ENCODE data around the gene TEP1. TPM values are rescaled to one million over a fixed set of nuclear protein-coding genes. Genes with fewer than 3 reads are reported as not detected.
"Not testable (repeated sequence)": the region's sequence is repeated elsewhere in the genome, so short reads cannot be mapped to it uniquely, and the experiment has no call there.

Gene TEP1
- total and polyA plus RNA-seq, 12 donors: 8.7 to 59.8 (median 30.8) TPM

DNA sequence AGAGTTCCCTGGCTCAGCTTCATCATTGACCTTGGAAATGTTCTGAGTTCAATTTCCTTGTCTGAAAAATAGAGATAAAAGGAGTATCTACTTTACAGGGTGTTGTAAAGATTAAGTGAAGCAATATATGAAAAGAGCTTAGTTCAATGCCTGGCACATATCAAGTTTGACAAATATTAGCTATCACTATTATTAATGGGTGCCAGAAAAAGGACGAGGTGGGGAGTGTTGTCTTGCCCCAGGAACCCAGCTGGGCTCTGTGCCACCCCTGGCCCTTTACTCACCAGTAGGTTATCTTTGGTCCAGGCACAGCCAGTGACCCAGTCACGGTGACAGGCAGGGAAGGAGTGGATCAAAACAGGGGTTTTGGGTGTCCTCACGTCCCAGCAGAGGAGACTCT is 37.8 kb downstream of the TEP1 start:
- WGBS, 4 donors: 43 to 60% (median 50%) methylated on average over 3 of the region's 3 CpGs
- peaks cover 0 to 96% of the 10 kb centered on the region in 2 donors for H3K36me3 ChIP-seq (replicated peaks in 1 of 2)
- H3K4me3 ChIP-seq: no peak overlapping the region
- no peak overlapping the region for H3K27ac ChIP-seq
- no peaks in the 10 kb centered on the region for H3K27me3 ChIP-seq
- peak in 3 of 7 donors; percentile 10 to 22 (median 19) for DNase-seq
- no peaks in the 10 kb centered on the region for H3K9me3 ChIP-seq (replicated peaks in 1 of 3)
- no peaks in the 10 kb centered on the region for H3K4me1 ChIP-seq (replicated peaks in 1 of 2)
- intact Hi-C loops (cut with DNase I): no loop called here
- TF ChIP-seq POLR2A (IDR thresholded peaks at IDR 0.05): no peak
- TF ChIP-seq, protein P1, sequence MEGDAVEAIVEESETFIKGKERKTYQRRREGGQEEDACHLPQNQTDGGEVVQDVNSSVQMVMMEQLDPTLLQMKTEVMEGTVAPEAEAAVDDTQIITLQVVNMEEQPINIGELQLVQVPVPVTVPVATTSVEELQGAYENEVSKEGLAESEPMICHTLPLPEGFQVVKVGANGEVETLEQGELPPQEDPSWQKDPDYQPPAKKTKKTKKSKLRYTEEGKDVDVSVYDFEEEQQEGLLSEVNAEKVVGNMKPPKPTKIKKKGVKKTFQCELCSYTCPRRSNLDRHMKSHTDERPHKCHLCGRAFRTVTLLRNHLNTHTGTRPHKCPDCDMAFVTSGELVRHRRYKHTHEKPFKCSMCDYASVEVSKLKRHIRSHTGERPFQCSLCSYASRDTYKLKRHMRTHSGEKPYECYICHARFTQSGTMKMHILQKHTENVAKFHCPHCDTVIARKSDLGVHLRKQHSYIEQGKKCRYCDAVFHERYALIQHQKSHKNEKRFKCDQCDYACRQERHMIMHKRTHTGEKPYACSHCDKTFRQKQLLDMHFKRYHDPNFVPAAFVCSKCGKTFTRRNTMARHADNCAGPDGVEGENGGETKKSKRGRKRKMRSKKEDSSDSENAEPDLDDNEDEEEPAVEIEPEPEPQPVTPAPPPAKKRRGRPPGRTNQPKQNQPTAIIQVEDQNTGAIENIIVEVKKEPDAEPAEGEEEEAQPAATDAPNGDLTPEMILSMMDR (IDR thresholded peaks at IDR 0.05): no peak

DNA sequence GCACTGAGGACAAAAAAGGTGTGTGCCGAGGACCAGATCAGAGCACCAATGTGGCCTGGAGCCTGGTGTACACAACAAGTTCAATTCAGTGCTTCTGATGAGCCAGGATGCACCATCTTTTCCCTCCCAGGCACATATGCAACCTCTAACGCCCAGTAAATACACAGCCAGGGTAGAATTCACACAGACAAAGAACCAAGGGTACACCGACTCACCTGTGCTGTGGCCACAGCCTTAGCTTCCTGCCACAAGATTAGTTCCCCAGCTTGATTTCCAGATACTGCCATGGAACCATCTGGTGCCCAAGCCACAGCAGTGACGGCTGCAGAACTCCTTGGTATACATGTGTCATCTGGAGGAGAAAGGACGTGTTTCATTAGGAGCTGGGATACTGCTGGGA is 40.5 kb downstream of the TEP1 start:
- no peak overlapping the region for H3K27ac ChIP-seq
- H3K4me3 ChIP-seq: no peak overlapping the region
- TF ChIP-seq, protein P1 (IDR thresholded peaks at IDR 0.05): no peak
- TF ChIP-seq POLR2A (IDR thresholded peaks at IDR 0.05): no peak
- H3K36me3 ChIP-seq (replicated peaks in 1 of 2): peaks cover 0 to 96% of the 10 kb centered on the region in 2 donors
- H3K9me3 ChIP-seq (replicated peaks in 1 of 3): no peaks in the 10 kb centered on the region
- WGBS, 4 donors: 71 to 92% (median 87%) methylated on average over 4 to 5 of the region's 5 CpGs
- no peaks in the 10 kb centered on the region for H3K27me3 ChIP-seq
- no peaks in the 10 kb centered on the region for H3K4me1 ChIP-seq (replicated peaks in 1 of 2)
- intact Hi-C loops (cut with DNase I): no loop called here
- DNase-seq: no peak

DNA sequence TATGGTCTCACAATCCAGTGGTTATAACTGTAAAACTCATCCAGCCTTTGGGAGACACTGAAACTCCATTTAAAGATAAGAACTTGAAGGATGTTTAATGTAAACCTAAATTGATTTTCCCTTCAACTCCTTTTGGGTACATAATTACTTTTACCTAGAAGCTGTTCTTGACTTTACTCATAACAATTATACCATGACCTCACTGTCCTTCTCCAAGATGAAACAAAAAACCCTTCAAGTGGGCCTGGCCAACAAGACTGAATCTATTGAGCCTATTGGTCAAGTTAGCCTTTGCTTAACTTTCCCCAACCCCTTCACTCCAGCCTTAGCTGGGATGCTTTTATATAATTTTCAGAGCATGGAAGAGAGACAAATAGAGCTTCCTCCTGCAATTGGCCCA is 47.4 kb downstream of the TEP1 start:
- Histone ChIP-seq H3K27ac (no peak overlapping the region), H3K4me1 (replicated peaks in 1 of 2) (no peaks in the 10 kb centered on the region), H3K36me3 (replicated peaks in 1 of 2) (peaks cover 0 to 60% of the 10 kb centered on the region in 2 donors), H3K9me3 (replicated peaks in 1 of 3) (no peaks in the 10 kb centered on the region), H3K27me3 (no peaks in the 10 kb centered on the region), H3K4me3 (no peak overlapping the region)
- intact Hi-C loops (cut with DNase I): no loop called here
- DNase-seq: no peak
- TF ChIP-seq, protein P1 (IDR thresholded peaks at IDR 0.05): no peak
- no peak for TF ChIP-seq POLR2A (IDR thresholded peaks at IDR 0.05)

DNA sequence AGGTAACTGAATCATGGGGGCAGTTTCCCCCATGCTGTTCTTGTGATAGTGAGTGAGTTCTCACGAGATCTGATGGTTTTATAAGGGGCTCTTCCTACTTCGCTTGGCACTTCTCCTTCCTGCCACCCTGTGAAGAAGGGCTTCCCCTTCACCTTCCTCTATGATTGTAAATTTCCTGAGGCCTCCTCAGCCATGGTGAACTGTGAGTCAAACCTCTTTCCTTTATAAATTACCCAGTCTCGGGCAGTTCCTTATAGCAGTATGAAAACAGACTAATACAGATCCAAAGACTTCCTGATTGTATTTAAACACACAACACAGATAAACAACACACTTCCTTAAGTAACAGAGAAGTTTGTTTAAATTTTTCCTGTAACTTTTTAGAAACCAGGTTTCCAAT is 54.8 kb downstream of the TEP1 start:
- H3K4me1 ChIP-seq (replicated peaks in 1 of 2); DNase-seq; H3K27ac ChIP-seq; H3K4me3 ChIP-seq; H3K9me3 ChIP-seq (replicated peaks in 1 of 3); H3K27me3 ChIP-seq: not testable (repeated sequence)
- intact Hi-C loops (cut with DNase I): loop anchor here in 1 of 2 donors (10.0 kb wide), 1 partner anchor 46 kb away; no protein-coding TSS in a partner anchor
- peaks cover 0 to 58% of the 10 kb centered on the region in 2 donors for H3K36me3 ChIP-seq (replicated peaks in 1 of 2)
- WGBS, 4 donors: 65 to 84% (median 72%) methylated on average over 3 of the region's 3 CpGs

DNA sequence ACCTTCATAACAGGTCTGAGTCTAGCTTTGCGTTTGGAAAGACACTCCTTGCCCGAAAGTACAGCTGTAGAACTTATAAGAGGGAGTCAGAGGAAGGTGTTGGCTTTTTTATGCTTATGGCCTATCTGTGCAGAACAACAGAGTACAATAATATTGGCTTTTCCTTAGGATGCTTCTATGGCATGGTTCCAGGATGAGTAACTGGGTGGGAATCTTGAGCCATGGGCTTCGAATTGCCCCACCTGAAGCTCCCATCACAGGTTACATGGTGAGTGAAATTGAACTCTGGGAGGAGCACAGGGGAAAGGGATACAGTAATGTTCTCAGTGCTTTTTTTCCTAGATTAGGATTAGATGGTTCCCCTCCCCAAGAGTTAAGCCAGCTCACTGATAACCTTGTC is 56.9 kb downstream of the TEP1 start:
- DNase-seq: no peak
- WGBS, 4 donors: 75 to 93% (median 81%) methylated on average over 3 of the region's 3 CpGs
- H3K36me3 ChIP-seq (replicated peaks in 1 of 2): peaks cover 0 to 75% of the 10 kb centered on the region in 2 donors
- intact Hi-C loops (cut with DNase I): loop anchor here in 1 of 2 donors (10.0 kb wide), 1 partner anchor 48 kb away; no protein-coding TSS in a partner anchor
- TF ChIP-seq POLR2A (IDR thresholded peaks at IDR 0.05): no peak
- TF ChIP-seq, protein P1 (IDR thresholded peaks at IDR 0.05): no peak
- H3K4me1 ChIP-seq (replicated peaks in 1 of 2): no peaks in the 10 kb centered on the region
- no peak overlapping the region for H3K4me3 ChIP-seq
- no peaks in the 10 kb centered on the region for H3K9me3 ChIP-seq (replicated peaks in 1 of 3)
- no peak overlapping the region for H3K27ac ChIP-seq
- no peaks in the 10 kb centered on the region for H3K27me3 ChIP-seq
